Endothelial cell of umbilical vein (primary cell): Measurements from ENCODE around the gene CHCHD2. TPM values are rescaled to one million over a fixed set of nuclear protein-coding genes. Genes with fewer than 3 reads are reported as not detected.

Source experiments
- BruUV-seq: library from RNA; stranded (reverse); fragments of 400-500 nt; replicated peaks from 2 replicates; lab custom pipeline; 2021; lab: Mats Ljungman, UMichigan
- CTCF ChIA-PET: fragments of 300-600, 350-600 bp; sonication (Branson Sonifier 250); formaldehyde crosslinking; loops from one replicate; lab custom pipeline; 2021; ENCODE audit warnings: antibody characterized with exemption, inconsistent platforms; lab: Charles Lee
- POLR2A ChIA-PET: fragments of 300-600, 350-600 bp; sonication (Branson Sonifier 250); formaldehyde crosslinking; loops from one replicate; lab custom pipeline; 2021; ENCODE audit warnings: antibody characterized with exemption, inconsistent platforms; lab: Charles Lee
- DNase-seq: peaks from one replicate; pipeline ENCODE4 v3.0.0-alpha.2; 2011; ENCODE audit warnings: low read depth, low spot score
- FAIRE-seq: peaks from 2 replicates; lab custom pipeline; 2011; peaks lifted over from hg19 to GRCh38; lab: Jason Lieb, UNC
- H2AFZ ChIP-seq: 2 replicates; pipeline ENCODE4 v1.6.0; 2012; ENCODE audit warnings: low read depth, low read length, control low read depth, inconsistent platforms
- H3K27ac ChIP-seq: 2 replicates; pipeline ENCODE4 v1.5.1; 2011; ENCODE audit warnings: low read depth, mild to moderate bottlenecking, control low read depth, low read length, moderate library complexity; ENCODE audit not compliant: insufficient read depth
- H3K27me3 ChIP-seq, 2 experiments: 2 replicates each; pipeline versions ENCODE4 v1.6.0 to v1.6.1; 2011; ENCODE audit warnings: low read length in 2 of 2, mixed read lengths in 1 of 2; ENCODE audit not compliant: control insufficient read depth in 2 of 2, insufficient read depth in 2 of 2
- H3K36me3 ChIP-seq, 2 experiments: 2 replicates in 1 of 2; 3 replicates in 1 of 2; pipeline ENCODE4 v1.5.1; 2011; ENCODE audit warnings: low read length in 2 of 2, mild to moderate bottlenecking in 1 of 2, moderate library complexity in 1 of 2; ENCODE audit not compliant: control insufficient read depth in 2 of 2, insufficient read depth in 2 of 2; ENCODE audit errors: extremely low read depth in 1 of 2
- H3K4me1 ChIP-seq: 3 replicates; pipeline ENCODE4 v1.5.1; 2011; ENCODE audit warnings: mild to moderate bottlenecking, low read length; ENCODE audit not compliant: control insufficient read depth, insufficient read depth; ENCODE audit errors: extremely low read depth
- H3K4me2 ChIP-seq: 2 replicates; pipeline ENCODE4 v1.6.1; 2011; ENCODE audit warnings: low read length, control low read depth, mixed read lengths; ENCODE audit not compliant: insufficient read depth
- H3K4me3 ChIP-seq, 3 experiments: fragments of 200-600 bp in 1 of 3; sonication (generic), shearing (Covaris generic) in 1 of 3; replicated peaks in 1 of 3; 2 replicates each; pipeline ENCODE4 v1.5.1; 2011 to 2016; ENCODE audit warnings: control low read depth in 3 of 3, low read length in 3 of 3, mild to moderate bottlenecking in 2 of 3, inconsistent platforms in 1 of 3, low read depth in 1 of 3, moderate library complexity in 1 of 3; ENCODE audit not compliant: insufficient read depth in 1 of 3
- H3K79me2 ChIP-seq: 2 replicates; pipeline ENCODE4 v1.6.0; 2012; ENCODE audit warnings: low read length, inconsistent platforms; ENCODE audit not compliant: control insufficient read depth, insufficient read depth
- H3K9ac ChIP-seq: replicated peaks from 2 replicates; pipeline ENCODE3; 2011; ENCODE audit warnings: low read length, control low read depth; ENCODE audit not compliant: insufficient read depth; ENCODE audit errors: extremely low read depth
- H3K9me1 ChIP-seq: replicated peaks from 3 replicates; pipeline ENCODE4 v1.6.0; 2011; ENCODE audit warnings: mild to moderate bottlenecking, low read length; ENCODE audit not compliant: control insufficient read depth, insufficient read depth; ENCODE audit errors: extremely low read depth
- H3K9me3 ChIP-seq: replicated peaks from 2 replicates; pipeline ENCODE4 v1.5.1; 2012; ENCODE audit warnings: low read length, inconsistent platforms; ENCODE audit not compliant: control insufficient read depth, insufficient read depth
- H4K20me1 ChIP-seq: replicated peaks from 2 replicates; pipeline ENCODE3; 2011; ENCODE audit warnings: mild to moderate bottlenecking, low read length; ENCODE audit not compliant: control insufficient read depth, insufficient read depth; ENCODE audit errors: extremely low read depth
- EZH2 ChIP-seq: IDR thresholded peaks from 2 replicates; pipeline ENCODE4 v1.6.1; 2012; ENCODE audit warnings: borderline replicate concordance, low read depth, mild to moderate bottlenecking, moderate library complexity, low read length, inconsistent platforms; ENCODE audit not compliant: severe bottlenecking
- FOS ChIP-seq: IDR thresholded peaks from 2 replicates; pipeline ENCODE4 v1.6.1; 2011; ENCODE audit warnings: mild to moderate bottlenecking, low read length, moderate library complexity, borderline replicate concordance; ENCODE audit not compliant: insufficient read depth
- GATA2 ChIP-seq: IDR thresholded peaks from 2 replicates; pipeline ENCODE4 v1.7.0; 2011; ENCODE audit warnings: low read depth, mild to moderate bottlenecking, moderate library complexity, mixed read lengths, low read length; ENCODE audit not compliant: insufficient read length, insufficient read depth
- JUN ChIP-seq: IDR thresholded peaks from 2 replicates; pipeline ENCODE4 v1.6.1; 2011; ENCODE audit warnings: borderline replicate concordance, low read depth; ENCODE audit not compliant: insufficient read length, insufficient read depth
- MYC ChIP-seq: IDR thresholded peaks from one replicate; pipeline ENCODE4 v1.6.1; 2011; ENCODE audit warnings: mild to moderate bottlenecking, low read depth, low read length
- POLR2A ChIP-seq: IDR thresholded peaks from 2 replicates; pipeline ENCODE4 v1.6.1; 2012; ENCODE audit warnings: low read depth, mild to moderate bottlenecking, control low read depth, low read length
- POLR2AphosphoS5 ChIP-seq: IDR thresholded peaks from 2 replicates; pipeline ENCODE4 v1.6.1; 2012; ENCODE audit warnings: low read depth, mild to moderate bottlenecking, control low read depth, low read length, moderate library complexity; ENCODE audit not compliant: insufficient read depth
- dilution Hi-C: fragments of 300-500 bp; cut with MboI; formaldehyde crosslinking; loops from one replicate; pipeline ENCODE4 v1.15.0; 2019; ENCODE audit warnings: low sequenced_read_pairs; ENCODE audit not compliant: extremely low pct_ligation_motif_present
- intact Hi-C: fragments of 100-400 bp; cut with micrococcal nuclease; formaldehyde crosslinking; loops from one replicate; pipeline ENCODE4 v1.10.0; 2022
- polyA plus RNA-seq, 4 experiments: library from polyadenylated mRNA; depleted of rRNA in 3 of 4; stranded (reverse) in 3 of 4; unstranded in 1 of 4; fragments of >200 nt; gene quantifications; 2 replicates each; pipeline versions ENCODE4 v1.2.1 to v1.2.3, GENCODE V29; 2011 to 2012; ENCODE audit warnings: missing spikeins in 1 of 4
- total RNA-seq: library from RNA; stranded (reverse); gene quantifications from 2 replicates; pipeline ENCODE4 v1.2.3, GENCODE V29; 2021
- TF ChIP-seq, protein P1 (sequence below): IDR thresholded peaks from 2 replicates; pipeline ENCODE4 v1.6.1; 2011; ENCODE audit not compliant: insufficient read depth, insufficient read length
- TF ChIP-seq, protein P2 (sequence below), 2 donors: IDR thresholded peaks; 1 replicate in 1 of 2; 2 replicates in 1 of 2; pipeline ENCODE4 v1.5.1; 2011; ENCODE audit warnings: low read length in 2 of 2, mild to moderate bottlenecking in 2 of 2, moderate library complexity in 2 of 2, control low read depth in 1 of 2, inconsistent platforms in 1 of 2, low read depth in 1 of 2; ENCODE audit not compliant: insufficient read depth in 1 of 2; ENCODE audit errors: extremely low read depth in 1 of 2

CHCHD2 gene
- total and polyA plus RNA-seq, 2 donors (not counting 3 experiments of a cell fraction or from before 2014, with no cell fraction given), result 368 to 616 TPM

DNA sequence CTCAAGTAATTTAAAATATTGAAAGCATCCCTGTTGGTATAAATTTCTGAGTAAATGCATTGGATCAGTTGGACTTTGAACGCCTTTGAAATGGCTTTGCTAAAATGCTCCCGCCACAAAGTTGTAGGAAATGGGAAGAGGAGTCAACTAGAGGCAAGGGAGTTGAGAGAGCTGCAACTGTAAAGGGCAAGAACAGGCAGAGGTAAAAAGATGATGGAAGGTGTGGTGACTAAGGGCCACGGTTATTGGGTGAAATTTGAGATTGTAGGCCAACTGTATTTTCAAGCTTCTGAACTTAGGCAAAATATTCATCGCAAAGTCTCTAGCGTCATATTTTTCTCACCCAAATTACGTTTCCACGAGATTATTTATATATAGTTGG, 42.8 kb downstream of the CHCHD2 start:
- H3K4me1 ChIP-seq, result peaks cover 37% of the 10 kb centered on the region
- peak overlapping the region; percentile 21 for H3K27ac ChIP-seq
- dilution Hi-C loops, result no loop called here
- TF ChIP-seq POLR2A (no peak), GATA2 (no peak), MYC (no peak), JUN (no peak), EZH2 (no peak), POLR2AphosphoS5 (no peak), FOS (no peak)
- TF ChIP-seq, protein P1, sequence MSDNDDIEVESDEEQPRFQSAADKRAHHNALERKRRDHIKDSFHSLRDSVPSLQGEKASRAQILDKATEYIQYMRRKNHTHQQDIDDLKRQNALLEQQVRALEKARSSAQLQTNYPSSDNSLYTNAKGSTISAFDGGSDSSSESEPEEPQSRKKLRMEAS, result no peak
- TF ChIP-seq, protein P2, sequence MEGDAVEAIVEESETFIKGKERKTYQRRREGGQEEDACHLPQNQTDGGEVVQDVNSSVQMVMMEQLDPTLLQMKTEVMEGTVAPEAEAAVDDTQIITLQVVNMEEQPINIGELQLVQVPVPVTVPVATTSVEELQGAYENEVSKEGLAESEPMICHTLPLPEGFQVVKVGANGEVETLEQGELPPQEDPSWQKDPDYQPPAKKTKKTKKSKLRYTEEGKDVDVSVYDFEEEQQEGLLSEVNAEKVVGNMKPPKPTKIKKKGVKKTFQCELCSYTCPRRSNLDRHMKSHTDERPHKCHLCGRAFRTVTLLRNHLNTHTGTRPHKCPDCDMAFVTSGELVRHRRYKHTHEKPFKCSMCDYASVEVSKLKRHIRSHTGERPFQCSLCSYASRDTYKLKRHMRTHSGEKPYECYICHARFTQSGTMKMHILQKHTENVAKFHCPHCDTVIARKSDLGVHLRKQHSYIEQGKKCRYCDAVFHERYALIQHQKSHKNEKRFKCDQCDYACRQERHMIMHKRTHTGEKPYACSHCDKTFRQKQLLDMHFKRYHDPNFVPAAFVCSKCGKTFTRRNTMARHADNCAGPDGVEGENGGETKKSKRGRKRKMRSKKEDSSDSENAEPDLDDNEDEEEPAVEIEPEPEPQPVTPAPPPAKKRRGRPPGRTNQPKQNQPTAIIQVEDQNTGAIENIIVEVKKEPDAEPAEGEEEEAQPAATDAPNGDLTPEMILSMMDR (IDR thresholded peaks at IDR 0.05; ENCODE audit: extremely low read depth in 1 of 2, insufficient read depth in 1 of 2, low read depth in 1 of 2, low read length in 2 of 2), result no peak
- intact Hi-C loops, result no loop called here
- no peak for DNase-seq
- H3K9me3 ChIP-seq, result no peaks in the 10 kb centered on the region
- peak overlapping the region; percentile 54 for H3K4me2 ChIP-seq
- TSS peak; percentile 34 for BruUV-seq
- H2AFZ ChIP-seq, result no peak overlapping the region
- H3K36me3 ChIP-seq, result peaks cover 3 to 22% of the 10 kb centered on the region in 2 experiments
- H3K9ac ChIP-seq, result no peak overlapping the region
- FAIRE-seq, result no peak
- no peaks in the 10 kb centered on the region for H3K27me3 ChIP-seq
- CTCF ChIA-PET, result interaction anchor here (1.6 to 2.1 kb wide), 4 partner anchors 10 to 59 kb away, joined by 3 to 26 read pairs (median 8); no protein-coding TSS in a partner anchor
- no peaks in the 10 kb centered on the region for H3K9me1 ChIP-seq
- H3K79me2 ChIP-seq, result peaks cover 16% of the 10 kb centered on the region
- peaks cover 4% of the 10 kb centered on the region for H4K20me1 ChIP-seq
- POLR2A ChIA-PET, result no interaction called here
- no peak overlapping the region for H3K4me3 ChIP-seq
